DMS153 (cell line): ENCODE data around the gene ERCC2.
"Not testable (repeated sequence)": the region's sequence is repeated elsewhere in the genome, so short reads cannot be mapped to it uniquely, and the experiment has no call there.

Experiments
- DNase-seq: peaks from one replicate; lab custom pipeline; 2025; lab: John Stamatoyannopoulos, UW

Gene ERCC2

DNA sequence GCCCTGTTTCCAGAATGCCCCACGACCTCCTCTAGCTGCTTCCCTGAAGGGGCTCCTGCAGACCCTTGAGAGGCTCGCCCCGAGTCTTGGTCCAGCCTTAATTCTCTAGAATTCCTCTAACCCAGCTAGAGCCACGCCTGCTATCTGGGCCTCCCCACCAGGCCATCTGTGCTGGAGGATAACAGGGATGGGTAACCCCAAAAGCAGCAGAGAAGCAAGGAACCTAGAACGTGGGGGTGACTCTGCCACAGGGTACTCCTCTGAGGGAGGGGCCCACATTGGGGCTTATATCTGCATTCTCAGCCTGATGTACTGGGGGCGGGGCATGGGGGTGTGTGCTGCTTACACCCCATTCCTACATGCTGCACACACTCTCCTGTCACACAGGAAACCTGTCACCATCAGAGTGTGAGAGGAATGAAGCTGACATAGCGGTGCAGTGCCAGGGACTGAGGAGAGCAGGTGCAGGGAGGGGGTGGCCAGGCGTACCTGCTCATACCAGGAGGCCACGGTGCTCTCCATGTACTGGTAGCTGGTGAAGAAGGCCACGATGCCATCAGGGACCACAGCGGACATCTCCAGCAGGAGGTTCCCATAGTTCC is 16.0 kb downstream of the ERCC2 start:
- DNase-seq: no peak

DNA sequence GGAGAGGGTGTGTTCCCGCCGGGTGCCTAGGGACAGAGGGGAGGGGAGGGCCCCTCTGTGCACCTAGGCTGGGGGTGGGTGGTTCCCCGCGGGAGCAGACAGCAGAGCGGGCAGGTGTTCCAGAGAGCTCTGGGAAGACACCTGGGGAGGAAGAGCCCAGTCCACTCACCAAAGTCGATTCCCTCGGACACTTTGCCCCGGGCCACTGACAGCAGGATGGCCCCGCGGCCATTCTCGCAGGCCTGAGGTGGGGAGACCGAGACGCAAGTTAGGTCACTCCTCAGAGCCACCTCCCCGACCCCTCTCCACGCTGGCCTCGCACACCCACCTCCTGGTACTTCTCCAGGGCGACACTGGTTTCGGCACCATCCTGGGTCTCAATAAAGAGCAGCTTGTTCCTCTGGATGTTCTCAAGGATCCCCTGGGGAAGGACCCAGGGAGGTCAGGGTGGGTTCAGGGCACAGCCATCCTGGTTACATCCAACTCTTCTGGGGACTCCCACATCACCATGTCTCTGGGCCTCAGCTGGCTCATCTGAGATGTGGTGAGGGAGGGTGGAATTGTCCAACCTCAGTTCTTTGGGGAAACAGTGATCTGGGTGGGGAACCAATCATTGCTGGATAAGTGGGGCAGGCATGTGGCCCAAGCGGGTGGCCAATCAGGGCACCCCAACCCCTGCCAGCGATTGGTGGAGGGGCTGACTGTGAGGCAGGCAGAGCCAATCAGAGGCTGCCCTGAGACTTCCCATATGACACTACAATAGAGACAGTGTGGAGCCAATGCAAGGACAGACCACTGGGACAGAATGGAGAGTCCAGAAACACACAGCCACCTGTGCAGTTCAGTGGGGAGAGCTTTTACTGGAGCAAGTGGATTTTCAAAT is 17.2 kb downstream of the ERCC2 start:
- no peak for DNase-seq

DNA sequence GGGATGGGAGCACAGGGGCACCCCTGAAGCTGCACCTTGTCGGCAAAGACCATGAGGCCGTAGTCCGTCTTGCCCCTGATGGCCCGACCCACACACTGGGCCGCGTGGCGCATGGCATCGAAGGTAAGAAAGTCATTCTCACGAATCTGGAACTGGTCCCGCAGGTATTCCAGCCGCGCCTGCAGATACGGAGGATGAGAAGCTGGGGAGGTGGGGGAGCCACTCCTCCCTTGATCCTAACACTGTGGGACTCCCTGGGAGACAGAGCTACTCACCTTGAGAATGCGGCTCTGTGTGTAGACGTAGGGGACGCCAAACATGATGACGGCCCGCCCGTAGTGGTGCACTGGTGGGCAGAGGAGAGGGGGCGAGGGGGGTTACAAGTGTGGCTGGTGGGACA is 17.9 kb downstream of the ERCC2 start:
- DNase-seq: no peak

DNA sequence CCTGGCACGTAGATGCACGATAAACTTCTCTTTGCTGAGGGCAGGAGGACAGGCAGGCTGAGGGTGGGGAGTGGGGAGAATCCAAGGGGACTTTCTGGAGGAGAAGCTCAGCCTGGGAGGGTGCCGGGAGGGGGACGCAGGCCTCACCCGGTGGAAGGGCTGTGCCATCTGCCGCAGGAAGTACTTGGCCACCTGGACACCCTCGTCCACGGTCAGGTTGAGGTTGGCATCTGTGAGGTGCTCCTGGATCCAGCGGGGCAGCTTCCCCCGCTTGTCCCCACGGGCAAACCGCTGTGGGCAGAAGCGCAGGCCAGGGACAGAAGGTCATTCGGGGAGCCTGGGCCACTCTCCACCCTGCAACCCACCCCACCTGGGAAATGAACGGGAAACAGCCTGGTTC is 18.3 kb downstream of the ERCC2 start:
- DNase-seq: no peak

DNA sequence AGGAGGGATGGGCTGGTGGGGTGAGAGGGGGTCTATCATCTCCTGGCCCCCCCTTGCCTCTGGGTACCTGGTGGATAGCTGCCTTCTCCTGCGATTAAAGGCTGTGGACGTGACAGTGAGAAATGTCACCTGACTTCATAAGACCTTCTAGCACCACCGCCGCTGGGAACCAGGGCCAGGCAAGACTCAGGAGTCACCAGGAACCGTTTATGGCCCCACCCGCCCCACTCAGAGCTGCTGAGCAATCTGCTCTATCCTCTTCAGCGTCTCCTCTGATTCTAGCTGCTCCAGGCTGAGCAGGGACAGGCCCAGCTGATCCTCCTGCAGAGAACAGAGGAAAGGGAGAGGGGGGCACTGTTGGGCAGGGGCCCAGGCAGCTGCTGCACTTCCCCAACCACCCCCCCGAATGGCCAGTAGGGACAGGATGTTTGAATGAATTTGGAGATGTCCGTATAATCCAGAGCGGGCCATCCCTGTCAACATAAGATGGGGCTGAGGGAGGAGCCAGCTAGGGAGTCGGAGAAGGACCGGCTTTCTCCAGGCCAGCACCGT is 18.9 kb downstream of the ERCC2 start:
- DNase-seq: no peak

DNA sequence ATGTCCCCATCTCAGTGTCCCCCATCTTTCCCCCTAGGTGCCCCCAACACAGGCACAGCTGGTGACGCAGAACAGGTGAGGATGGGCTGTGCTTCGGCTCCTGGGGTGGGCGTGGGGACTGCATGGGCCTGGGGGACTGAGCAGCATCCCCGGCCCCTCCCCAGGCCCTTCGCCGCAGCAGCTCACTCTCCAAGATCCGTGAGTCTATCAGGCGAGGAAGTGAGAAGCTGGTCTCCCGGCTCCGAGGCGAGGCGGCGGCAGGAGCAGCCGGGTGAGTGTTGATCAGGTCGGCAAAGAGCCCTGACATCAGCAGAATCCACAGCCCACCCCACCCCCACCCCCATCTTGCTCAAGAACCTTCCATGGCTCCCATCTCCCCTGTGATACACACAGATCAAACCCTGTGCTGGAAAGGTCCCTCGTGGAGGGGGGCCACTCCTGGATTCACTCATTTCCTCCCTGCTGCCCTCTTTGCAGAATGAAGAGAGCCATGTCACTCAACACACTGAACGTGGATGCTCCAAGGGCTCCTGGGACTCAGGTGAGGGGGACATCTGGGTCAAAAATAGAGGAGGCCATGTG is 19.8 kb downstream of the ERCC2 start:
- DNase-seq: no peak

DNA sequence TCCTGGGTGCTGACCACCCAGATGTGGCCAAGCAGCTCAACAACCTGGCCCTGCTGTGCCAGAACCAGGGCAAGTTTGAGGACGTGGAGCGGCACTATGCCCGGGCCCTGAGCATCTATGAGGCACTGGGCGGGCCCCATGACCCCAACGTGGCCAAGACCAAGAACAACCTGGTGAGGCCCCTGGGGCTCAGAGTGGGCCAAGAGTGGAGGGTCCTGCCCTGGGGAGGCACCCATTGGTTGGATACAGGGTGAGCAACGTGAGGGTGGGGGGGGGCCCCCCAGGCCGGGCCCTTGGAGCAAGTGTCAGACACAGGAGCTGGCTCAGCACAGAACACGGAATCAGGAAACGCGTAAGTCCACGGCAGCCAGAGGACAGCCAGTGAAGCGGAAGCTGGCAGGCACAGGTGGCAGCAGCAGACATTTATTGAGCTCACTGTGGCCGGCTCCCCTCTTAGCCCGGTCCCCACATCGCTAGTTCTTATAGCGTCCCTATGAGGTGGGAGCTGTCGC is 20.9 kb downstream of the ERCC2 start:
- no peak for DNase-seq

DNA sequence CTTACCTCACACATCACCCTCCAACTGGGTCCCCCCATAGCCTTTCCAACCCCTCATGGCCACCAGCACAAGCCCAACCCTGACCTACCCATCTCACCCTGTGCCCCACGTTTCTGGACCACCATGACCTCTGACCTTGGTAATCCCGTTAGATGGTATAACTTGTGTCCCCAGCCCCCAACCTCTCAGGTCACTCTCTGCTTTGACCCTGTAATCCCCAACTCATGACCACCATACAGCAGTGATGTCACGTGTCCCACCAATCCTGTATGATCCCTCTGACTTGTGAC is 21.3 kb downstream of the ERCC2 start:
- no peak for DNase-seq

DNA sequence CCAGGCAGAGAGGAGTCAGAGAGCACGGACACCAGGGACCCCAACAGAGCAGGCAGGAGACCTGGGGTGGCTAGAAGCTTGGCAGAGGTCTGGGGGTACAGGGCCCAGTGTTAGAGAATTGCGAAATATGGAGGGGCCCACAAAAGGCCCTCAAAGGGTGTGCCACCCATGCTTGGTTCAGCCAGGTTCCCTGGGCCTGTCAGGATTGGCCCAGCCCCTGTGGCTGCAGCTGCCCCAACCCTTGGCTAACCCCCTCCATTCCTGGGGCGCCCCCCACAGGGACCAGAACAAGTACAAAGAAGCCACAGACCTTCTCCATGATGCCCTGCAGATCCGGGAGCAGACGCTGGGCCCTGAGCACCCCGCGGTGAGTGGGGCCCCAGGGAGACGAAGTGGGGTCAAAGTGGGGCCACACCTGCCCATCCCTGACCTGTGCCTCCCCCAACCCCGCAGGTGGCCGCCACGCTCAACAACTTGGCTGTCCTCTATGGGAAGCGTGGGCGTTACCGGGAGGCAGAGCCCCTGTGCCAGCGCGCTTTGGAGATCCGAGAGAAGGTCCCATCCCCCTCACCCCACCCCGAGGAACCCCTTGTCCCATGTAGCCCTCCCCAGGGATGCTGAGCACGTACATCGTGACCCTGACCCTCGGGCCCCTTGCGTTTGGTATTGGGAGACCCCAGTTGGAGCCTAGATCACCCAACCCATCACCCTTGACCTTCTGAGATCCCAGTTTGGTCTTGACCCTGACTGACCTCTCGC is 21.8 kb downstream of the ERCC2 start:
- DNase-seq: no peak

DNA sequence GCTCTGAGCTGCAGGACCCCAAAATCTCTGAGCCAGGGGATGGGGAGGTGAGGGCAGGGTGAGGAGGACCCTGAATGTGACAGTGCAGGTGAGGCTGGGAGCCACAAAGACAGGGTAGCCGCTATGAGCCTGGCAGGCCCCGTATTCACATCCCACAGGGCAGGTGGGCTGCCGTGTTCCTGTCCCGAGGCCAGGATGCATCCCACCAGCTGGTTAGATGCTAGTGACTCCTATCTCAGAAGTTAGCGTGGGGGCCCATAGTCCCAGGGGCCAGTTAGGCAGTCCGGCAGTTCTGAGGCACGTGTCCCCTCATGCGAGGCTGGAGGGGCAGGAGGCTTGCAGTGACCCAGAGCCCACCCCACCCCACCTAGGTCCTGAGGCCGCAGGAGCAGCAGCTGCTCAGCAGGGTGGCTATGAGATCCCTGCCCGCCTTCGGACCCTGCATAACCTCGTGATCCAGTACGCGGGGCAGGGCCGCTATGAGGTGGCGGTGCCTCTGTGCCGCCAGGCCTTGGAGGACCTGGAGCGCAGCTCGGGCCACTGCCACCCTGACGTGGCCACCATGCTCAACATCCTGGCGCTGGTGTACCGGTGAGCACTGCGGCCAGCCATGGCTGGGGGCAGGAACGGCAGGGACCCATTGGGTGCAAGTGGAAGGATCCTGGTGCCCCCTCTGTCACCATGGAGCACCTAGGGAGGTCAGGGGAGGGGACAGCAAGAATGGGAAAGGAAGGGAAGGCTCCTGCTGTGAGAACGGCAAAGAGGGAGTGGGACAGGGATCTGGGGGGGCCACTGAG is 22.6 kb downstream of the ERCC2 start:
- no peak for DNase-seq

DNA sequence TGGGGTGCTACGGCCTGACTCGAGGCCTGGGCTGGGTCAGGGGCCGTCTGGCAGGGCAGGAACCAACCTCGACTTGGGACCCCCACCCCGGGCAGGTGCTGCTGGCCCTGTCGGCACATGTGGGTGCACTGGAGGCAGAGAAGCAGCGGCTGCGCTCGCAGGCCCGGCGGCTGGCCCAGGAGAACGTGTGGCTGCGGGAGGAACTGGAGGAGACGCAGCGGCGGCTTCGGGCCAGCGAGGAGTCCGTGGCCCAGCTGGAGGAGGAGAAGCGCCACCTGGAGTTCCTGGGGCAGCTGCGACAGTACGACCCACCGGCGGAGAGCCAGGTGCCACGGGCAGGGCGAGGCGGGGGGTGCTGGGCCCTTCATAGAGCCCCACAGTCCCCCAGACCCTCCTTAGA is 23.9 kb downstream of the ERCC2 start:
- DNase-seq: no peak

DNA sequence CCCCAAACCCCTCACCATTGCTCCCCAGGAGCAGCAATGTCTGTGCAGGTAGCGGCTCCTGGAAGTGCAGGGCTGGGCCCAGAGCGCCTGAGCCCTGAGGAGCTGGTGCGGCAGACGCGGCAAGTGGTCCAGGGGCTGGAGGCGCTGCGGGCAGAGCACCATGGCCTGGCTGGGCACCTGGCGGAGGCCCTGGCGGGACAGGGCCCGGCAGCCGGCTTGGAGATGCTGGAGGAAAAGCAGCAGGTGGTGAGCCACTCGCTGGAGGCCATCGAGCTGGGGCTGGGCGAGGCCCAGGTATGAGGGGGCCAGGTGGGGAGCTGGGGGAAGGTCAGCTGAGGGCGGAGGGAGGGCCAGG is 24.9 kb downstream of the ERCC2 start:
- DNase-seq: no peak

DNA sequence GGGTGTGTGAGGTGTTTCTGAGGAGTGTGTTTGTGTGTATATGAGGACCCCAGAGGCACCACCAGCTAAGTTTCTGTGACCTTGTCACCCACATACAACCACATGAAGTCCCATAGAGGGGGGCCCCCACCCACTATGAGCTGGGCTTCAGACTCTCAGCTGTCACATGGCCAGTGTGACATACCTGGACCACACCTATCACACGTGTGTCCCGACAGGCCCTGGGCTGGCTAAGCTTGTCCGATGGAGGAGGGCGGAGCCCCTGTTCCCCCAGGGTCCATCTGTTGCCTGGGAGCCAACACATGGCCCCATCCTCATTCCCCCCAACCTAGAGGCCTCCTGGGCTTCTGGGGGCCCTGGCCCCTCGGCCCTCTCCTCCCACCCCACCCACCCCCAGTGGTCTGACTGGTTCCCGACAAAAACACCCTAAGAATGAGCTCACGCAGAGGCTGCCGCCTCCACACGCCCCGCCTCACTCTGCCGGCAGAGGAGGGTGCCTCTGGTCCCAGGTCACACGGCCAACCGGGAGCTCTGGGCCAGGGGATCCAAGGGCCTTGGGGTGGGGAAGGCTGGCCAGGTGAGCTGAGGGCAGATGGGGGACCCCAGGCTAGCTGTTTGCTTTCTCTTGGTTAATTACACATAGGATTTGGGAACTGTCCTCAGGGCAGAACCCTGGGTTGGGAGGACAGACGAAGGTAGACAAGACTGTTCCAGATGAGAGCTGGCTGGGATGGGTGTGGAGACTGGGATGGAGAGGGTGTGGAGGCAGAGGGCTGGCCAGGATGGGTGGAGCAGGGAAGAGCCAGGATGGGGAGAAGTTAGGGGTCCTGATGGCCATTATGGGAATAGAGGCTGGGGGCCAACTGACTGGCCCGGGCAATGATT is 25.5 kb downstream of the ERCC2 start:
- no peak for DNase-seq

DNA sequence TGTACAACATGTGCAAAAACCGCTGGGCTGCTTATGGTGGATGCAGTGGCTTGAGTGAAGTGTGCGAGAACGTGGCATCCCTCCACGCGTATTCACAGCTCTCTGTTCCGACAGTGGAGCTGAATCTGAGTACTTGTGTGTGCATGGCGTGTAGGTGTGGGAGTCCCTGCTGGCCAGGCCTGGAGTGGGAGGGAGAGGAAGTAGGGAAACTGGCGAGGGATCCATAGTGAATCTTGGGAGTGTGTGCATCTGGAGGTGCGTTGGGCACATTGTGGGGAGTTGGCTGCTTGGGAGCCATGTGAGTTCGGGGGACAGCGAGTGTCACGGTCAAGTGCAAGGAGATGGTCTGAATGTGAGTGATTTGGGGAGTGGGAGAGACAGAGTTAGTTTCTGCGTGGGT is 27.5 kb downstream of the ERCC2 start:
- DNase-seq: no peak

DNA sequence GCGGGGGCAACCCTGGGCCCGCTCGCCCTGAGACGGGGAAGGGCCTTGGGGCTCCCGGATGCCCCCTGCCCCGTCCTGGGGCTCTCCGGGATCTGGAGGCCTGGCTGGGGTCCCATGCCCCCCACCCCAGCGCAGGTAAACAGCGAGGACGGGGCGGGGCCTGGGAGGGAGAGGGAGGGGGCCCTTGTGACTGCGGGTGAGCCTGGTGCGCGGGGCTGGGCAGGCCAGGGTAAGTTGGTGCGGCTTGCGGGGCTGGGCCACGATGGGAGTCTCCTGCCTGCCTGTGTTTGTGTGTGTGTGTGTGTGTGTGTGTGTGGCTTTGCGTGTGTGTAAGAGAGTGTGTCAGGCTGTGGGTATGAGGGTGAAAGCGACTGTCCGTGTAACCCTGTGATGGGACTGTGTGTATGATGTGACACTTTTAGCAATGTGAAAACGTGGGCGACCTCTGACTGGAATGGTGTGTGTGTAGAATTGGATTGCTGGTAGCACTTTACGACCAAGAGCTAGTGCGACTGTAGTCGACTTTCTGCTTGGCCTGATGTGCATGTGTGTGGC is 29.4 kb downstream of the ERCC2 start:
- no peak for DNase-seq

DNA sequence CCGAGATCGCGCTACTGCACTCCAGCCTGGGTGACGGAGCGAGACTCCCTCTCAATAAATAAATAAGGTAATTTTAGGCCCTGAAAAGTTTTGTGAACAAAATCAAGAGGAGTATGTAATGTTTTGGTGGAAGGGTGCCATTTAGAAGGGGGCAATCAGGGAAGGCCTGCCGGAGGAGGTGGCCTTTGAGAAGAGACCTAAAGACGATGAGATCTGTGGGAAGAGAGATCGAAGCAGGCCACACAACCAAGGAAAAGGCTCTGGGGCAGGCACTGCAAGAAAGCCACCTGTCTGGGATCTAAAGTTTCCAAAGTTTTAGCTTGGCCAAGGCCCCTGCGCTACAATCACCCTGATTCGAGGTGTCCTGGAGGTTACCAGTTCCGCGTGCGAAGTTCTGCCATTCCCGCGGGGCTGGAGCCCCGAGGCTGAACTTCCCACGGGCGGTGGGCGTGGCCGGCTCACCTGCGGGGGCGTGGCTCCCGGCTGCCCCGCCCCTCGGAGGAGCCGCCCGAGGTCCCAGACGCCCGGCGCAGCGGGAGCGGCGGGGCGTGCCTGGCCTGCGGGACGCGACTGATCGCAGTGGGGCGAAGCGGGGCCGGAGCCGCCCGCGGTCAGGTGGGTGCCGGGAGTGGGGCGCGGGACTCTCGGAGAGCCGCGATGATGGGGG is 30.0 kb downstream of the ERCC2 start, which contains the start of gene KLC3:
TSS of gene KLC3 (plus strand) at position 519 of the 667 bp plus-strand sequence. CDS start 4,792 bp downstream, outside the sequence.
- DNase-seq: peak; percentile 8

DNA sequence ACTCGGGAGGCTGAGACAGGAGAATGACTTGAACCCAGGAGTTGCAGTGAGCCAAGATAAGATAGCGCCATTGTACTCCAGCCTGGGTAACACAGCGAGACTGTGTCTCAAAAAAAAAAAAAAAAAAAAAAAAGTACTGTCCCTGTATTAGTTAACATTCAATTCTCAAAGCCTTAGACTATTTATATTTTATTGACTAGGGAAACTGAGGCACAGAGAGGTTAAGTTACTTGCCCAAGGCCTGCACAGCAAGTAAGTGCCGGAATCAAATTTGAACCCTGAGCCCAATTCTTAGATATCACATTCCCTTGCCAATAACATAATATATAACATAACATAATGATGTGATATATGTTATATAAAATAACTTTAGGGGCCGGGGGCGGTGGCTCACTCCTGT is 30.7 kb downstream of the ERCC2 start:
- DNase-seq: no peak

DNA sequence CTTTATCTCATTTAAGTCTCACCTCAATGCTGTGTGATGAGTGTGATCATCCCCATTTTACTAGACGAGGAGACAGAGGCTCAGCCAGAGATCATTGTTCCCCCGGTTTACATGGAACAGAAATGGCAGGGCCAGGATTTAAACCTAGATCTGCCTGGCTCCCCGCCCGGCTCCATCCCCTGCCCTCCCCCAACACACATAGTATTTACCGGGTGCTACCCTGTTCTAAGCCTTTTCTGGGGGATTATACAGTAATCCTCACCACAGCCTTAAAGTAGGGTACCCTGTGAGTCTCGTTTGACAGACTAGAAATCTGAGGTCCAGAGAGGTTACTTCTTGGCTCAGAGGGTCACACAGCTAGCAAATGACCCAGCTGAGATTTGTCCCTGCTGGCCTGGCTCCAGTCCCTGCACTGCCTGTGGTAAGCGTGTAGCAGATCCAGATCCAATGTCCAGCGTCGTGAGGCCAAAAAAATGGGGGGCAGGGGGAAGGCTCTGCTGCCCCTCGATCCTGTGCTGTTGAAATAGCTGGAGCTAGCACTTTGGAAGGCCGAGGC is 33.6 kb downstream of the ERCC2 start:
- DNase-seq: no peak

DNA sequence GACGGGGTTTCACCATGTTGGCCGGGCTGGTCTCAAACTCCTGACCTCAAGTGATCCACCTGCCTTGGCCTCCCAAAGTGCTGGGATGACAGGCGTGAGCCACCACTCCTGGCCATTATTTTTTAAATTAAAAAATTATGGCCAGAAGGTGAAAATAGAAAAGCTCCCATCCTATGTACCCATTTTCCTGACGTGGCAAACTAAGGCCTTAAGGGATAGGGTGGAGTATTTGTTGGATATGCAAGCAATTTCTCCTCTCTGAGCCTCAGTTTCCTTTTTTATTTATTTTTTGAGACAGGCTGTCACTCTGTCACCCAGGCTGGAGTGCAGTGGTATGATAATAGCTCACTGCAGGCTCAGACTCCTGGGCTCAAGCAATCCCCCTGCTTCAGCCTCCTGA is 35.5 kb downstream of the ERCC2 start:
- not testable (repeated sequence) for DNase-seq
